Activated T-cell treated with anti-CD3 and anti-CD28 coated beads, Interleukin-2, amount 50 U/mL, for 4 hours (primary cell): ENCODE results near the gene ATE1. TPM values are rescaled to one million over a fixed set of nuclear protein-coding genes. Genes with fewer than 3 reads are reported as not detected.
"Not testable (repeated sequence)": the region's sequence is repeated elsewhere in the genome, so short reads cannot be mapped to it uniquely, and the experiment has no call there.

ENCODE experiments used
- ATAC-seq, 2 donors: fragments of 200-7000 bp; cut with Tn5 transposase; one replicate each; pipeline ENCODE4 v1.10.0; 2021
- DNase-seq: peaks from one replicate; pipeline ENCODE4 v3.0.0-alpha.2; 2020
- H3K27me3 Mint-ChIP-seq: one replicate; pipeline ENCODE4 v1.8.0; 2021; ENCODE audit warnings: low read depth, mixed read lengths
- H3K36me3 Mint-ChIP-seq: one replicate; pipeline ENCODE4 v1.8.0; 2022; ENCODE audit warnings: mixed read lengths; ENCODE audit not compliant: insufficient read depth
- H3K4me1 Mint-ChIP-seq: one replicate; pipeline ENCODE4 v1.8.0; 2021; ENCODE audit warnings: low read depth, mixed read lengths
- H3K4me3 Mint-ChIP-seq: one replicate; pipeline ENCODE4 v1.8.0; 2021; ENCODE audit warnings: mild to moderate bottlenecking, moderate library complexity, mixed read lengths
- H3K9me3 Mint-ChIP-seq: one replicate; pipeline ENCODE4 v1.8.0; 2021; ENCODE audit warnings: mixed read lengths
- total RNA-seq, 3 donors: library from RNA; stranded (reverse); gene quantifications; one replicate each; pipeline ENCODE4 v1.2.1, GENCODE V29; 2021

Gene ATE1
- total RNA-seq, 3 donors from 2014 or later, result 33.6 to 41.2 (median 38.5) TPM

DNA sequence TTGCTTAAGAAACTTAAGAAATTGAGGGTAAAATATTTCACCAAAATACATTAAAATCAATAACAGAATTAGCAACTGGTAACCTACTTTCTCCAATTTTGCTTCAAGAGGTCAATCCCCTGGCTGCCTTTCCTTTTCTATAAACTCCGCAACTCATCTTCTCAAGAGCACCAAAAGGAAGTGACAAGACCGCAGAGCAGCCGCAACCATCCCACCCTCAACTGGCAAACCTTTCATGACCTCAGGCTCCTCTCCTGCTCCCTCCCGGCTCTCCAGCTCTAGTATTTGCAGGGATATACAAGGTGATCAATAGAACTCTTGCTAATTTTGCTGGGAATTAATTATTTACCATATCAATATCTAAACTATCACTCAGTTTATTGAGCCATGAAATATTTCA lies 88.9 kb downstream of the ATE1 start:
- peaks cover 38% of the 10 kb centered on the region for H3K36me3 Mint-ChIP-seq
- H3K4me3 Mint-ChIP-seq, result no peak overlapping the region
- peaks cover 5% of the 10 kb centered on the region for H3K4me1 Mint-ChIP-seq
- DNase-seq, result no peak
- no peak for ATAC-seq
- no peaks in the 10 kb centered on the region for H3K9me3 Mint-ChIP-seq
- no peaks in the 10 kb centered on the region for H3K27me3 Mint-ChIP-seq

GRCh38 chr10:121838149-121838548 lies 89.7 kb downstream of the ATE1 start:
- no peaks in the 10 kb centered on the region for H3K27me3 Mint-ChIP-seq
- H3K4me1 Mint-ChIP-seq, result peaks cover 5% of the 10 kb centered on the region
- H3K9me3 Mint-ChIP-seq, result no peaks in the 10 kb centered on the region
- ATAC-seq (no peak), DNase-seq (no peak)
- H3K4me3 Mint-ChIP-seq, result no peak overlapping the region
- peaks cover 39% of the 10 kb centered on the region for H3K36me3 Mint-ChIP-seq

GRCh38 chr10:121836171-121836570 lies 91.7 kb downstream of the ATE1 start:
- H3K4me3 Mint-ChIP-seq, result no peak overlapping the region
- H3K4me1 Mint-ChIP-seq, result no peaks in the 10 kb centered on the region
- peaks cover 56% of the 10 kb centered on the region for H3K36me3 Mint-ChIP-seq
- ATAC-seq, result no peak
- no peaks in the 10 kb centered on the region for H3K9me3 Mint-ChIP-seq
- DNase-seq, result no peak
- no peaks in the 10 kb centered on the region for H3K27me3 Mint-ChIP-seq

- Mint-ChIP-seq H3K9me3 (no peaks in the 10 kb centered on the region), H3K36me3 (peaks cover 56% of the 10 kb centered on the region), H3K4me1 (no peaks in the 10 kb centered on the region), H3K27me3 (no peaks in the 10 kb centered on the region), H3K4me3 (no peak overlapping the region)
- ATAC-seq, result no peak
- DNase-seq, result no peak
These were observed 92.5 kb downstream of the ATE1 start for GRCh38 chr10:121835376-121835775.

- H3K27me3 Mint-ChIP-seq, result no peaks in the 10 kb centered on the region
- H3K9me3 Mint-ChIP-seq, result no peaks in the 10 kb centered on the region
- no peak overlapping the region for H3K4me3 Mint-ChIP-seq
- H3K4me1 Mint-ChIP-seq, result no peaks in the 10 kb centered on the region
- ATAC-seq (no peak), DNase-seq (no peak)
- peaks cover 62% of the 10 kb centered on the region for H3K36me3 Mint-ChIP-seq
These were observed 93.1 kb downstream of the ATE1 start for GRCh38 chr10:121834757-121835156.

DNA sequence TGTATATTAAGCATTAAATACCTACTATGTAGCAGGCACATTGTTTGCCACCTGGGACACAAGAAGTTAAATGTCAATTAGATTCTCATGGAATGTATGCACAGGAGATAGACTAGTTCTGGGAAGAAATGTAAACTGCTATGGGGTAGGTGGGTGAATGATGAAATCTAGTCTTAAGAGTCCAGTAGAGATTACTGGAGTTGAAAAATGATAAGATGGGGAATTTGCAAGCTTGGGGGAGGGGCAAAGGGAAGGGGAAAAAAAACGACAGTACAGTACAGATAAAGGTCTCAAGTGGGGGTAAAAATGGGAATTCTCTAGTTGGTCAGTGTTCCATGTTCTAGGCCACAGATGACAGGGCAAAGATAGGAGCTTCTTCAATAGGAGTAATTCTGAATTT lies 94.4 kb downstream of the ATE1 start:
- no peak for DNase-seq
- Mint-ChIP-seq H3K36me3 (peaks cover 63% of the 10 kb centered on the region), H3K27me3 (no peaks in the 10 kb centered on the region), H3K9me3 (no peaks in the 10 kb centered on the region), H3K4me3 (no peak overlapping the region), H3K4me1 (no peaks in the 10 kb centered on the region)
- ATAC-seq, result no peak

- ATAC-seq (no peak), DNase-seq (no peak)
- Mint-ChIP-seq H3K27me3 (no peaks in the 10 kb centered on the region), H3K36me3 (peaks cover 63% of the 10 kb centered on the region), H3K9me3 (no peaks in the 10 kb centered on the region), H3K4me1 (no peaks in the 10 kb centered on the region), H3K4me3 (no peak overlapping the region)
These were observed 95.2 kb downstream of the ATE1 start for GRCh38 chr10:121832647-121833046.

GRCh38 chr10:121831777-121832176 lies 96.1 kb downstream of the ATE1 start:
- H3K36me3 Mint-ChIP-seq, result peaks cover 65% of the 10 kb centered on the region
- H3K4me3 Mint-ChIP-seq, result no peak overlapping the region
- H3K4me1 Mint-ChIP-seq, result no peaks in the 10 kb centered on the region
- DNase-seq (no peak), ATAC-seq (no peak)
- no peaks in the 10 kb centered on the region for H3K9me3 Mint-ChIP-seq
- H3K27me3 Mint-ChIP-seq, result no peaks in the 10 kb centered on the region

DNA sequence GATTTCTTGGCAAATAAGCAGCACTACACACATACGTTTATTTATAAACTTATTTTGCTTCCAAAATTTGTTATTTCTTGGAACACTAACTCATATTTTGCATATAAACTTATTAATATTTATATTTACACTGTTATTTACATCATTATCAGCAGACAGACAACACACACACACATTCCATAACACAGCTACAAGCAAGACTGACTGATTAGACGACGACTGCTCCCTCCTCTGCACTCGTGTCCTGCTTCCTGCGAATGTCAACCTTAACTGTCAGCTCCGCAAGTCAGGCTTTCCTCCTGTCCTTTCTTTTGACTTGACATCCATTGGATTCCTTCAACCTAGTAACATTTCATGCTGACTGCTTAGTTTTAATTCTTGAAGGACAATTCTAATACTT lies 96.6 kb downstream of the ATE1 start:
- DNase-seq (no peak), ATAC-seq (no peak)
- Mint-ChIP-seq H3K4me1 (no peaks in the 10 kb centered on the region), H3K9me3 (no peaks in the 10 kb centered on the region), H3K36me3 (peaks cover 63% of the 10 kb centered on the region), H3K4me3 (no peak overlapping the region), H3K27me3 (no peaks in the 10 kb centered on the region)

DNA sequence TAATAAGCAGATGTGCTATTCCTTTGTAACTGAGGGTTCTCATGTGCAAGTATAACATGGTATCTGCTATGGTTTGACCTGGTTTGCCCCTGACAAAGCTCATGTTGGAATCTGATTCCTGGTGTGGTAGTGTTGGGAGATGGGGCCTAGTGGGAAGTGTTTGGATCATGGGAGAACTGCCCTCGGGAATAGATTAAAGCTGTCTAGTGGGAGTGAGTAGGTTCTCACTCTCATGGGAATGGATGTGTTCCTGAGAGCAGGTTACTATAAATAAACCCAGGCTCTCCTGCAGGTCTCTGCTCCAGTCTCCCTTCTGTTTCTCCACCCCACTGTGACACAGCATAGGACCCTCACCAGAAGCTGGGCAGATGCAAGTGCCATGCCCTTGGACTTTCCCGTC lies 97.7 kb downstream of the ATE1 start:
- ATAC-seq, result no peak
- H3K4me3 Mint-ChIP-seq, result no peak overlapping the region
- DNase-seq, result no peak
- peaks cover 53% of the 10 kb centered on the region for H3K36me3 Mint-ChIP-seq
- H3K27me3 Mint-ChIP-seq, result no peaks in the 10 kb centered on the region
- no peaks in the 10 kb centered on the region for H3K9me3 Mint-ChIP-seq
- H3K4me1 Mint-ChIP-seq, result no peaks in the 10 kb centered on the region

GRCh38 chr10:121828045-121828444 lies 99.8 kb downstream of the ATE1 start:
- DNase-seq (no peak), ATAC-seq (peak in 1 of 2 donors; percentile 71)
- Mint-ChIP-seq H3K4me1 (no peaks in the 10 kb centered on the region), H3K27me3 (no peaks in the 10 kb centered on the region), H3K36me3 (peaks cover 40% of the 10 kb centered on the region), H3K4me3 (no peak overlapping the region), H3K9me3 (no peaks in the 10 kb centered on the region)

DNA sequence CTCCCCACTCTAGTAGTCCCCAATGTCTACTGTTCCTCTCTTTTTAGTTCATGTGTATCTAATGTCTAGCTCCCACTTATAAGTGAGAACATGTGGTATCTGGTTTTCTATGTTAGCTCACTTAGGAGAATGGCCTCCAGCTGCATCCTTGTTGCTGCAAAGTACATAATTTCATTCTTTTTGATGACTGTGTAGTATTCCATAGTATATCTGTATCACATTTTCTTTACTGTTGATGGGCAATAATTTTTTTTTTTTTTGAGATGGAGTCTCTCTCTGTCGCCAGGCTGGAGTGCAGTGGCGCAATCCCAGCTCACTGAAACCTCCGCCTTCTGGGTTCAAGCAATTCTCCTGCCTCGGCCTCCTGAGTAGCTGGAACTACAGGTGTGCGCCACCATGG lies 101.1 kb downstream of the ATE1 start:
- not testable (repeated sequence) for ATAC-seq, H3K9me3 Mint-ChIP-seq, H3K4me3 Mint-ChIP-seq, H3K27me3 Mint-ChIP-seq, DNase-seq, H3K4me1 Mint-ChIP-seq
- H3K36me3 Mint-ChIP-seq, result peaks cover 35% of the 10 kb centered on the region

- Mint-ChIP-seq H3K9me3 (no peaks in the 10 kb centered on the region), H3K27me3 (no peaks in the 10 kb centered on the region), H3K4me3 (no peak overlapping the region), H3K36me3 (peaks cover 22% of the 10 kb centered on the region), H3K4me1 (no peaks in the 10 kb centered on the region)
- DNase-seq (no peak), ATAC-seq (no peak)
These were observed 103.8 kb downstream of the ATE1 start for GRCh38 chr10:121823993-121824463.

GRCh38 chr10:121822724-121823123 lies 105.1 kb downstream of the ATE1 start:
- Mint-ChIP-seq H3K36me3 (peaks cover 11% of the 10 kb centered on the region), H3K4me3 (no peak overlapping the region), H3K27me3 (no peaks in the 10 kb centered on the region), H3K4me1 (no peaks in the 10 kb centered on the region), H3K9me3 (no peaks in the 10 kb centered on the region)
- DNase-seq, result no peak
- ATAC-seq, result no peak

- H3K4me3 Mint-ChIP-seq, result no peak overlapping the region
- no peak for ATAC-seq
These were observed 105.7 kb downstream of the ATE1 start for GRCh38 chr10:121822180-121822579.

GRCh38 chr10:121819049-121819448 lies 108.8 kb downstream of the ATE1 start:
- ATAC-seq (no peak), DNase-seq (no peak)
- Mint-ChIP-seq H3K27me3 (no peaks in the 10 kb centered on the region), H3K36me3 (peaks cover 11% of the 10 kb centered on the region), H3K4me1 (no peaks in the 10 kb centered on the region), H3K4me3 (no peak overlapping the region), H3K9me3 (no peaks in the 10 kb centered on the region)

More at GRCh38 chr10:121822180-121822579, 105.7 kb downstream of the ATE1 start:
- no peak for DNase-seq
- Mint-ChIP-seq H3K4me1 (no peaks in the 10 kb centered on the region), H3K9me3 (no peaks in the 10 kb centered on the region), H3K27me3 (no peaks in the 10 kb centered on the region), H3K36me3 (peaks cover 7% of the 10 kb centered on the region)
